Measurements from ENCODE around the gene OSBPL1A.

DNA sequence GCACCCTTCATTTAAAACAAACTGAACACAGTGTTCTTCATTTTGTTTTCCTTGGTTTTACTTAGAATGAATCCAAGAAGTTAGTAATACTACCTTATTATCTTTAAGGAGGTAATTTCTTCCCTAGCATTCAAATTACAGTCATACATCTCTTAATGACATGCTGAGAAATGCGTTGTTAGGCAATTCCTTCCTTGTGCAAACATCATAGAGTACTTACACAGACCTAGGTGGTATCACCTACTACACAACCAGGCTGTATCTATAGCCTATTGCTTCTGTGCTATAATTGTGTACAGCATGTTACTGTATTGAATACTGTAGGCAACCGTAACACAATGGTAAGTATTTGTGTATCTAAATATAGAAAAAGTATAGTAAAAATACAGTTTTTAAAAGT lies 267.1 kb downstream of the OSBPL1A start:
- TF ChIP-seq, protein P1, sequence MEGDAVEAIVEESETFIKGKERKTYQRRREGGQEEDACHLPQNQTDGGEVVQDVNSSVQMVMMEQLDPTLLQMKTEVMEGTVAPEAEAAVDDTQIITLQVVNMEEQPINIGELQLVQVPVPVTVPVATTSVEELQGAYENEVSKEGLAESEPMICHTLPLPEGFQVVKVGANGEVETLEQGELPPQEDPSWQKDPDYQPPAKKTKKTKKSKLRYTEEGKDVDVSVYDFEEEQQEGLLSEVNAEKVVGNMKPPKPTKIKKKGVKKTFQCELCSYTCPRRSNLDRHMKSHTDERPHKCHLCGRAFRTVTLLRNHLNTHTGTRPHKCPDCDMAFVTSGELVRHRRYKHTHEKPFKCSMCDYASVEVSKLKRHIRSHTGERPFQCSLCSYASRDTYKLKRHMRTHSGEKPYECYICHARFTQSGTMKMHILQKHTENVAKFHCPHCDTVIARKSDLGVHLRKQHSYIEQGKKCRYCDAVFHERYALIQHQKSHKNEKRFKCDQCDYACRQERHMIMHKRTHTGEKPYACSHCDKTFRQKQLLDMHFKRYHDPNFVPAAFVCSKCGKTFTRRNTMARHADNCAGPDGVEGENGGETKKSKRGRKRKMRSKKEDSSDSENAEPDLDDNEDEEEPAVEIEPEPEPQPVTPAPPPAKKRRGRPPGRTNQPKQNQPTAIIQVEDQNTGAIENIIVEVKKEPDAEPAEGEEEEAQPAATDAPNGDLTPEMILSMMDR (IDR thresholded peaks at IDR 0.05; ENCODE audit: insufficient read depth, low read length, poor library complexity, severe bottlenecking): no peak
- no peak for TF ChIP-seq EZH2phosphoT487 (conservative IDR thresholded peaks at IDR 0.05; ENCODE audit: low read length)

All from SU-DHL-6 (cell line).